HG02798 (cell line): ENCODE results near the gene KRTAP5-2.
"Not testable (repeated sequence)": the region's sequence is repeated elsewhere in the genome, so short reads cannot be mapped to it uniquely, and the experiment has no call there.

ENCODE experiments used
- ATAC-seq: cut with Tn5 transposase; IDR thresholded peaks from one replicate; pipeline ENCODE4 v1.9.1; 2021; ENCODE audit warnings: mild to moderate bottlenecking; ENCODE audit not compliant: unreplicated experiment, poor library complexity

The KRTAP5-2 gene

DNA sequence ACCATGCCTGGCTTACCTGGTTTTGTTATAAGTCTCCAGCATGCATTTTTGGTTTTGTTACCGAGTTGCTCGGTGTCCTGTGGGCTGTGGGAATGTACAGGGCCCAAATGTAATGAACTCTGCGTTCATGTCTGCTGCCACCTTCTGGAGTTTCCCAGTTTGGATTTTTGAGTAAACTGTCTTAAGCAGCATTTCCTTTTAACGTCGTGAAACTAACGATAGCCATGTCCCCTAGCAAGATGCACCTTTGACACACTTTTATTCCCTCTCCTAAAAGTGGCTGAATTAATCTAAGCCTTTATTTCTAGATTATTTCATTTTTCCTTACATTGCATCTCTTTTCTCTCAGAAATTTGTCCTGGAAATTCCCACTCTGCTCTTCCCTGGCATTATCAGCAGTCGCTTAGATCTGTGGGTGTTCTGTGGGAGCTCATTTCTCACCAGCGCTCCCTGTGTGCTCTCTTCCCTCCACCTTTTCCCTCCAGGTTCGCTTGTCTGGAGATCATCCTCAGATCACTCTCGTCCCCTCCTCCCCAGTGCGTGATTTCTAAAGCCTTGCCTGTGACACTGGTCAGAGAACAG lies 2.0 kb downstream of the KRTAP5-2 start:
- not testable (repeated sequence) for ATAC-seq

DNA sequence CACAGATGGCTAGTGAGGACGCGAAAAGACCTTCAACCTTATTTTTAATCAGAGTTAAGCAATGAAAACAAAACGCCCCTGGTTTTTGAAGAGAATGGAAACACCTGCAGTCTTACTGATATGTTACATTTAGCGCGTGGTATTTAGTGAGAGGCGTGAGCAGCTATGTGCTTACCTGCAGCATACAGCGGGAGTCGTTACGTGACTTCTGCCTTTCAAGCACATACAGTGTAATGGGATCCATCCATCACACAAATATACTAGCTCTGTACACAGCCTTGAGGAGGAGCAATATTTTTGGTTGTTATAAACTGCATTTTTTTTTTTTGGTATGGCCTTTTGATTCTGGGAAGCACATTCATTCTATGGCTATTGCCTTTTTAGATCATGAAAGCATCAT lies 5.5 kb downstream of the KRTAP5-2 start:
- ATAC-seq = no peak

DNA sequence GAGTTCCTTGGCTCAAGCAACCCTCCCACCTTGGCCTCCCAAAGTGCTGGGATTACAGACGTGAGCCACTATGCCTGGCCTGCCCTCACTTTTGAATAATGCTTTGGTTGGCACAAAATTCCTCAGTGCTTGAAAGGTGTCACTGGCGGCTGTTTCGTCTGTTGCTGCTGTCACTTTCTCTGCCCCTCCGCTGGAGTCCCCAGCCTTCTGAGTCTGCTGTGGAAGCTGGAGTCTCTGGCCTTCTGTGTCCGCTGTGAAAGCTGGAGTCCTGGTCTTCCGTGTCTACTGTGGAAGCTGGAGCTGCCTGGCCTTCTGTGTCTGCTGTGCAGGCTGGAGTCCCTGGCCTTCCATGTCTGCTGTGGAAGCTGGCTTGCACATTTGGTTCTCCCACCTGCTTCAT lies 8.1 kb downstream of the KRTAP5-2 start:
- ATAC-seq = no peak

DNA sequence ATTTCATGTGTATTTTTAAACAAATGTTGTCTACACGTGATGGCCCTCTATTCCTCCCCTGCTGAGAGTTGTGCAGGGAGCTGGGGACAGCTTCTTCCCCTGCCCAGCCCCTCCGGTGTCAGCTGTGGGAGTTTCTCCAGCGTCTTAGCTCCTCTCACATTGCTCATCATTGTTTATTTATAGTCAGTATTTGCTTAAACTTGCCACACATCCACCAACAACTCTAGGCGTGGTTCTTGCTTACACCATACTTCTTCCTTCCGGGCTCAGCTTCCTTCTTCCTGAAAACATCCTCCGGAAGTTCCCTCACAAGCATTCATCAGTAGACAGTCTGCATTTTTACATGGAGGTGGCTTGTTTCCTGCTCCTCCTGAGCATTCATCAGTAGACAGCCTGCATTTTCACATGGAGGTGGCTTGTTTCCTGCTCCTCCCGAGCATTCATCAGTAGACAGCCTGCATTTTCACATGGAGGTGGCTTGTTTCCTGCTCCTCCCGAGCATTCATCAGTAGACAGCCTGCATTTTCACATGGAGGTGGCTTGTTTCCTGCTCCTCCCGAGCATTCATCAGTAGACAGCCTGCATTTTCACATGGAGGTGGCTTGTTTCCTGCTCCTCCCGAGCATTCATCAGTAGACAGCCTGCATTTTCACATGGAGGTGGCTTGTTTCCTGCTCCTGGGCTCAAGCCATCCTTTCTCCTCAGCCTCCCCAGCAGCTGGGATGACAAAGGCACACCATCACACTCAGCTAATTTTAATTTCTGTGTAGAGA lies 8.7 kb downstream of the KRTAP5-2 start:
- ATAC-seq = not testable (repeated sequence)

DNA sequence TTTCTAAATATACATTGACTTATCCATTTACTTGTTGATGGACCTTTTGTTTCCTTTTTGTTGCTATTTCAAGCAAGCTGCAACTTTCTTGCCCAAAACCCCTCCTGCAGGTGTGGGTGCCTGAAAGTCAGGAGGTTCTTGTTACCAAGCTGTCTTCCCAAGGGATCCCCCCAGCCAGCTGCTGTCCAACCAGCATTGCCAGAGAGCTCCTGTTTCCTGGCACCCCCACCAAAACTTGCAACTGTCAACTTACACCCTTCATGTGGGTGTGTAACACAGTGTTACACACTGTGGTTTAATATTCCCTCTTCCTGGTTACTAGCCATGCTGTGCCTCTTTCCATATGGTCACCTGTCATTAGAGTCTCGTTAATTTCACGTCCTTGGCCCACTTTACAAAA lies 11.4 kb downstream of the KRTAP5-2 start:
- ATAC-seq = no peak

DNA sequence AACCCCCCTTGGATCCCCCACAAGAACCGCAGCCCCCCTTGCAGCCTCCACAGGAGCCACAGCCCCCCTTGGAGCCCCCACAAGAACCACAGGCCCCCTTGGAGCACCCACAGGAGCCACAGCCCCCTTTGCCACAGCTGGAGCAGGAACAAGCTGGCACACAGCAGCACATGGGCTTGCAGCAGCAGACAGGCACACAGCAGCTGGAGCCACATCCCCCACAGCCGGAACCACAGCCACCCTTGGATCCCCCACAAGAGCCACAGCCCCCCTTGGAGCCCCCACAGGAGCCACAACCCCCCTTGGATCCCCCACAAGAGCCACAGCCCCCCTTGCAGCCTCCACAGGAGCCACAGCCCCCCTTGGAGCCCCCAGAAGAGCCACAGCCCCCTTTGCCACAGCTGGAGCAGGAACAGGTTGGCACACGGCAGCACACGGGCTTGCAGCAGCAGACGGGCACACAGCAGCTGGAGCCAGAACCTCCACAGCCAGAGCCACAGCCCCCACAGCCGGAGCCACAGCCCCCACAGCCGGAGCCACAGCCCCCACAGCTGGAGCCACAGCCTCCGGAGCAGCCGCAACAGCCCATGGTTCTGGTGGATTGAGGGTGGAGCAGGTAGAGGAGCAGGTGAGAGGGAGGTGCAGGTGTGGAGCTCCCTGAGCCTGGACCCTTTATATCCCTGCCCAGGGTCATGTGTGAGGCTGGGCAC lies 13.3 kb downstream of the KRTAP5-2 start, which contains the start of gene KRTAP5-1:
TSS of gene KRTAP5-1 (minus strand) at position 623 of the 710 bp plus-strand sequence. CDS start at position 589, 34 bp downstream.
- not testable (repeated sequence) for ATAC-seq

DNA sequence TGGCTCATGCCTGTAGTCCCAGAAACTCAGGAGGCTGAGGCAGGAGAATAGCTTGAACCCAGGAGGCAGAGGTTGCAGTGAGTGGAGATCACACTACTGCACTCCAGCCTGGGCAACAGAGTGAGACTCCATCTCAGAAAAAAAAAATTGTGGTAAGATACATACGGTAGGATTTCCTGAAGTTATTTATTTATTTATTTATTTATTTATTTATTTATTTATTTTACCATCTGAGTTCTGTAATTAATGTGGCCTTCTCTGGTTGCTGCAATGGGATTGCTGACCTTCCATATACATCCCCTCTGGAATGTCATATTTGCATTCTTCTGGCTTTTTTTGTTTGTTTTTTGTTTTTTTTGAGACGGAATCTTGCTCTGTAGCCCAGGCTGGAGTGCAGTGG lies 15.2 kb downstream of the KRTAP5-2 start:
- not testable (repeated sequence) for ATAC-seq

DNA sequence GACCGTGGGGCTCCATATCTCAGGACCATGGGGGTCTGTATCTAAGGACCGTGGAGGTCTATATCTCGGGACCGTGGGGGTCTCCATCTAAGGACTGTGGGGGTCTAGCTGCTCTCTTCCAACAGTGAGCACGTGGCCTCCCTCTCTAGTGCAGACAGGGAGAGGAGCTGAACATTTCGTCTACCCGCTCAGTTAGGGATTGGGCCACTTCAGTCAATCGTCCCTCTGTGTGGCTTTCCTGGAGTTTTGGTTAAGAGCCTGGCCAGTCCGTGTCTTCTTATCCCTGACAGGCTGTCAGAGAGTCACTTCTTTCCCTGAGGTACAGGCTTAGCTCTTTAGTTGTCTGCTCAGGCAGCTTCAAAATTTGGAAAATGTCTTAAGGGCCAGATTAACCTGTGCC lies 16.1 kb downstream of the KRTAP5-2 start:
- ATAC-seq = no peak

DNA sequence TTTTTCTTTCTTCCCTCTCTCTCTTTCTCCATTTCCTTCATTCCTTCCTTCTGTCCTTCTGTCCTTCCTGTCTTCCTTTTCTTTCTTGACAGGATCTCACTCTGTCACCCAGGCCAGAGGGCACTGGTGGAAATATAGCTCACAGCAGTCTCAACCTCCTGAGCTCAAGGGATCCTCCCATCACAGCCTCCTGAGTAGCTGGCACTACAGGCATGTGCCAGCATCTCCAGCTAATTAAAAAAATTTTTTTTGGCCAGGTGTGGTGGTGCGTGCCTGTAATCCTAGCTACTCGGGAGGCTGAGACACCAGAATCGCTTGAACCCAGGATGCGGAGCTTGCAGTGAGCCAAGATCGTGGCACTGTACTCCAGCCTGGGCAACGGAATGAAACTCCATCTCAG lies 21.3 kb downstream of the KRTAP5-2 start:
- ATAC-seq = no peak

DNA sequence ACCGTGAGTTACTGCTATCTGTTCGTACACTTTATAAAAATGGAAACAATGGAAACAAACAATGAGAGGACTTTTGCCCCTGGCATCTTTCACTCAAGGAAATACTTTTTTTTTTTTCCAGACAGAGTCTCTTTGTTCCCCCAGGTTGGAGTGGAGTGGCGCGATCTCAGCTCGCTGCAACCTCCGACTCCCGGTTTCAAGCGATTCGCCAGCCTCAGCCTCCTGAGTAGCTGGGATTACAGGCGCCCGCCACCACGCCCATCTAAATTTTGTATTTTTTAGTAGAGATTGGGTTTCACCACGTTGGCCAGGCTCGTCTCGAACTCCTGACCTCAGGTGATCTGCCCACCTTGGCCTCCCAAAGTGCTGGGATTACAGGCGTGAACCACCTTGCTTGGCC lies 22.3 kb downstream of the KRTAP5-2 start:
- ATAC-seq = not testable (repeated sequence)

DNA sequence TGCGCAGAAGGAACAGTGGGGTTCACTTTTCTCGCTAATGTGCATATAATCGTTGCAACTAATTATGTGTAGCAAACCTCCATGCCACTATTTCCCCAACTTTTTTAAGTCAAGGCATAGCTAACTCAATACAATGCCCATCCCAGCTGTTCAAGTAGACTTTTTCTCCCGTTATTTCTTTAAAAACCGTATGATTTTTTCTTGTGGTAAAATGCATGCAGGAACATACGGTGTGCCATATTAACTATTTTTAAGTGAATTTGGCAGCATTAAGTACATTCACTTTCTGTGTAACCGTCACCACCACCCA lies 23.2 kb downstream of the KRTAP5-2 start:
- no peak for ATAC-seq

DNA sequence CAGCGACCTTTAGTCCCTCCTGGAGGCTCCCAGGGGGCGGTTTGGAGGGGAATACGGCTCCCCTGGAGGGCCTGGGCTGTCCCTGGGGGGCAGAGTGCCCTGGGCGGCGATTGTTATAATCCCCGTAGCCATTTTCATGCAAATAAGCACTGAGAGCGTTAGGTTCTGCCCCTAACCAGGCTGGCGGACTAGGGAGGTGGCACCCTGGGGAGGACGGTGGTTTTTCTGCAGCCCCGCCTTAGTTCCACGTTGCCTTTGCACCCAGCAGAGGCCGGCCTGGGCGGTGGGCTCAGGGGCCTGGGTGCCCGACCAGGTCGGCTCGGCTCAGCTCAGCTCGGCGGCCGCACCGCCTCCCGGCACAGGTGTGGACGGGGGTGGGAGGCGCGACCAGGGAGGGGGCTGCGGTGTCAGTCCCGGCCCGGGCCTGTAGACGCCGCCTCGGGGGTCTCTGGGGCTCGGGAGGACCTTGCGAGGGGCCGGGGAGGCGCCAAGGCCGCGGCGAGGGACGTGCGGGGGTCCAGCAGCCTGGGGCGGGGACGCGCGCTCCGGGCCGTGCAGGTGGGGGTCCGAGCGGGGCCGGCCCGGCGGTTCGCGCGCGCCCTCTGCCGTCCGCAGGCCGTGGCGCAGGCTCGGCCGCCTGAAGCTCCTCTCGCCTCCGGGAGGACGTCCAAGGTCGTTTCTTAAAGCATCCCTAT lies 23.7 kb downstream of the KRTAP5-2 start:
- ATAC-seq = peak; percentile 39

DNA sequence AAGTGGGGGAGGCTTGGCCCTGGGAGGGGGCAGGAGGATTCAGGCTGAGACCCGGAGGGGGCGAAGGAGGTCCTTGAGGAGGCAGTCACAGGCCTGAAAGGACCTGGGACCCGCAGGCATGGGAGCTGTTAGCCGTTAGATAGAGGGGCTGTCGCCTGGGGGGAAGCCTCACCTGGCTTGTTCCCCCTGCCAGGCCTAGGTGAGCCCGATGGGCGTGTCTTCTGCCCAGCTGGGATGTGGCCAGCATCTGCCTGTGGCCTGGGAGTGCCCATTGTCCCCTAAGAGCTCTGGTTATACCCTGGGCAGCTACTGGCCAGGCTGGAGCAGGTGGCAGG lies 24.2 kb downstream of the KRTAP5-2 start:
- no peak for ATAC-seq

DNA sequence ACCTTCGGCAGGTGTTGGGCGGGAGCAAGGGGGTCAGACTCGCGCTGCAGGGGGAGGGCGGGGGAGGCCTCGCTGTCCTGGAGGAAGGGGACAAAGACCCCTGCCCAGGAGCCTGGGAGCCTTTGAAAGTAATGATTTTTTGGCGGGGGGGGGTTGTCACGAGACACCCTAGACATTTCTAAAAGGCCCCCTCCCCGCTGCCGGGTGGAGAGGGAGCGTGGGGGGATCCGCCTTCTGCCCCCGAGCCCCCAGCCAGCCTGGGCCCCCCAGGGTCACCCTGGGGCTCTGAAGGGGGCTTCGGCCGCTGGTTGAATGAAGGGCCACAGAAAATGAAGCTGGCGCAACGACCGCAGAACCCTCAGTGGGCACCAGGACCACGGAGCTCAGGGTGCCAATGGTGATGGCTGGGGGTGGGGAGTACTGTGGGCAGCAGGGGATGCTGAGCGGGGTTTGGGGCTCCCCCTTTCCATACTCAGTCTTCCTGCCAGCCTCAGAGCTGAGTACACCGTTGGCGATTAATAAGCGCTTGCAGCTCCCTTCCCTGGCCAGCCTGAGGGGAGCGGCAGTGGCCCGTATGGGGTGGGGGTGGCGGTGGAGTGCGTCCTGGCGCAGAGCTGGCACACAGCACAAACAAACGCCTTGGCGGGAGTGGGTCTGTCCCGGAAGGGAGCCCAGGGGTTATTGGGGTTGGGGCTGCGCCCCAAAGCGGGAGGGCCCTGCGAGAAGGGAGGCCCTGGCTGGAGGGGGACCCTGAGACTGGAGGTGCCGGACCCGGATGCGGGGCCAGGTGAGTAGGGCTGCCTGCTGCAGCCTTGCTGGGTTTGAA lies 24.8 kb downstream of the KRTAP5-2 start:
- no peak for ATAC-seq

DNA sequence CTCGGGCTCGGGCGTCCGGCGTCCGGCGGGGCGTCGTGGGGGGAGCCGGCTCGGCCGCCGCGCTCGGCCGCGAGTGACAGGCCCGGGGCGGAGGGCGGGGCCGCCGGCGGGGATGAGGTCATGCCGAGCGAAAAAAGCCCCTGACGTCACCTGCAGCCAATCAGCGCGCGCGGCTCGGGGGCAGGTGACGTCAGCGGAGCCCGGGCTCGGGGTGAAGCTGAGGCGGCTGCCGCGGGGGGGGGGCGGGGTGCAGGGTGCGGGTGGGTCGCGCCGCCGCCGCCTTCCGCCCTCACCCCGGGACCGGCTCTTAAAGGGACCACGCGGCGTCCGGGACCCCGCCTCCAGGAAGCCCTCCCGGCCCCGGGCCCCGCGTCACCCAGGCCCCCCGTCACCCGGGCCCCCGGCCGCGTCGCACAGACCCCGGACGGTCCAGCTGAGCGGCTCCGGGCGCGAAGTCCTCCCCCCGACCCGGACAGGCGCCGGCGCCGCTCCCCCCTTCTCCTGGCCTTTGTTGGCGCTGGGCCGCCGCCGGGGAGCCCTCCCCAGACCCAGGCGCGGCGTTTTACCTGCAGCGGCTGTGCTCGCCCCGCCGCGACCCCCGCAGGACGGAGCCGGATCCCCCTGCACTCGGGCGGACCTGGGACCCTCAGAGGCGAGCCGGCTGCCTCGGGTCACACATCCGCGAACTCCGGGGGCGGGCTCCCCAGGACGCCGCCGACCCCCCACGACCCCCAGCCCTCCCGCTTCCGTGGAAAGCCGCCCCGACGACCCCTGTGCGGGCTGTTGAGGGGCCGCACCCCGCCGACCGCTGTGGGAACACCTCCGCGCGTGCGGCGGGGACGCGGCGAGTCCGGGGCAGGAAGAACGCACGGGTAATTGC lies 25.7 kb downstream of the KRTAP5-2 start, which contains the start of gene DUSP8:
TSS of gene DUSP8 (minus strand) at position 75 of the 880 bp plus-strand sequence. CDS start 6,445 bp downstream, outside the sequence.
- ATAC-seq = peak; percentile 74

DNA sequence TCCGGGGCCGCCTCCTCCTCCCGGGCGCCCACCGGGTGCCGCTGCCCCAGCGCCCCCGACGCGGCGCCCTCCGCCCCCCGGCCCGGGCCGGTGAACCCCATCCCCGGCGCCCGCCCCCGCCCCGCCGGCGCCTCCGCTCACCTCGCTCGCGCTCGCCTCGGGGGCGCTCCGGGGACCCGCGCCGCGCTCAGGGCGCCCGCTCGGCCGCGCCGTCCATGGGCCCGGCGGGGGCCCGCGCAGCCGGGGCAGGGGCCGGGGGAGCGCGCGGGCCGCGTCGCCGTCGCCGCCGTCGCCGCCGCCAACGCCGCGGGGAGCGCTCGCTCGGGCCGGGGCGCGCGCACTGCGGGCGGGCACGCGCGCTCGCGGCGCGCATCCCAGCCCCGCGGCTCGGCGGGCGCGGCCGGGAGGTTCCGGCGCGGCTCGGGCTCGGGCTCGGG lies 26.3 kb downstream of the KRTAP5-2 start:
- ATAC-seq = no peak

DNA sequence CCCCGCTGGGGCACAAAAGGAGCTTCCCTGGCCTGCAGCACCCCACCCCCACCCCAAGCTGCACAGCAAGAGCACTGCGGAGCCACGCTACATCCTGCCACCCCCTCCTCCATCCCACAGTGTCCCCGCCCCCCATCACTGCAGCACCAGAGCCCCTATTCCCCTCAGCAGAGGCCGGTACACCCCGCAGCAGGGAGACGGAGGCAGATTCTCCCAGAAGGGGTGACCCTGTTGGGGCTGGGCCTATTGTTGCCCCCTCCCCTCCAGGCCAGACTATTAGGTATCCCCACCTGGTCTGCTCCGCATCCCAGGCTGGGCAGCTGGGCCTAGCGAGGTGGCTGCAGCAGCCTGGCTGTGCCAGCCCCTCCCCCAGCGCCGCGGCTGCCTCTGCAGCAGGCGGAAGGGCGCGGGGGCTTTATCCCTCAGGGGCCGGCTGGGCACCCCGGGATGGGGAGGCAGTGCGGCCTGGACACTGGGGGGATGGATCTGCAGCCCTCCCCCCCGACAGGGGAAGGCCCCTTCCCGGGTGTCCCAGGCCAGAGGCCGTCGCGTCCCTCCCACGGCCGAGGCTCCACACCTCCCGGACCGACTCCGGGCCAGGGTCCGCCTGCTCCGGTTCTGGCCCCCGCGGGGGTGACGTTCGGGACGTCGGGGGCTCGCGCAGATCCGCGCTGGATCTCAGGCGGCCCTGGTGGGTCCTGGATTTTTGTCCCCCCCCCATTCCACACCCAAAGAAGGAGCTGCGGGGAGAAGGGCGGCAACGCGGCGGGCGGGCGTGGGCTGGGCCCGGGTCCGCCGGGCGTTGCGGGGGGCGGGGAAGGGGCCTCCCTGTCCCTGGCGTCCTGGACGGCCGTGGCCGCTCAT lies 27.0 kb downstream of the KRTAP5-2 start:
- ATAC-seq = no peak

DNA sequence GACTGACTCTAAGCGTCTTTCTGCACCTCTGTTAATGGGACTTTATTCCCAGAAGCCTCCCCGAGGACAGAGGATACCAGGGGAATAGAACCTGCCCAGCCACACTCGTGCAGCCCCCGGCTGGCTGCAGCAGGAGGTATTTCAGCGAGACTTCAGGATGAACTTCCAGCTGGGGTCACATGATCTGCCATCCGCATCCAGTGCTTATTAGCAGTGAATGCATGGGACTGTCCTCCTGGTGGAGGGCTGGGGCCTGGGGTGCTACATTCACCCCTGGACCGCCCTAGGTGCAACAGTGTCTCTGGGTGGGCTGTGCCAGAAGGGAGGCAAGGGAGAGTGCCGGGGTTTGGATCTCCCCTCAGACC lies 27.6 kb downstream of the KRTAP5-2 start:
- ATAC-seq = no peak
